Osteocyte (in vitro differentiated cells): ENCODE data around the gene UGT1A5. TPM values are rescaled to one million over a fixed set of nuclear protein-coding genes. Genes with fewer than 3 reads are reported as not detected.

Experiments used
- DNase-seq: peaks from one replicate; pipeline ENCODE4 v3.0.0; 2021; ENCODE audit warnings: mixed read lengths; ENCODE audit not compliant: unreplicated experiment; ENCODE audit errors: extremely low spot score
- H3K27ac Mint-ChIP-seq: one replicate; pipeline ENCODE4 v1.8.0; 2021; ENCODE audit warnings: mild to moderate bottlenecking, mixed read lengths; ENCODE audit not compliant: unreplicated experiment
- H3K27me3 Mint-ChIP-seq: one replicate; pipeline ENCODE4 v1.8.0; 2021; ENCODE audit warnings: mixed read lengths; ENCODE audit not compliant: unreplicated experiment
- H3K36me3 Mint-ChIP-seq: one replicate; pipeline ENCODE4 v1.8.0; 2021; ENCODE audit warnings: mixed read lengths; ENCODE audit not compliant: unreplicated experiment
- H3K4me1 Mint-ChIP-seq: one replicate; pipeline ENCODE4 v1.8.0; 2021; ENCODE audit warnings: mixed read lengths; ENCODE audit not compliant: unreplicated experiment
- H3K4me3 Mint-ChIP-seq: one replicate; pipeline ENCODE4 v1.8.0; 2021; ENCODE audit warnings: mild to moderate bottlenecking, moderate library complexity, mixed read lengths; ENCODE audit not compliant: unreplicated experiment
- H3K9me3 Mint-ChIP-seq: one replicate; pipeline ENCODE4 v1.8.0; 2021; ENCODE audit warnings: mixed read lengths; ENCODE audit not compliant: unreplicated experiment
- CTCF ChIP-seq: fragments of 200-600 bp; sonication (generic); IDR thresholded peaks from 2 replicates; pipeline ENCODE4 v1.5.0; 2021; ENCODE audit warnings: antibody characterized with exemption, mild to moderate bottlenecking, moderate library complexity
- total RNA-seq: library from RNA; stranded (reverse); gene quantifications from 2 replicates; pipeline ENCODE4 v1.2.1, GENCODE V29; 2021

UGT1A5 gene
- total RNA-seq, 1 donor from 2014 or later, result not detected

GRCh38 chr2:233816771-233817170, 104.1 kb downstream of the UGT1A5 start:
- H3K27ac Mint-ChIP-seq, result peak overlapping the region; percentile 43
- DNase-seq, result no peak
- no peak overlapping the region for H3K4me3 Mint-ChIP-seq
- no peak for TF ChIP-seq CTCF
- no peaks in the 10 kb centered on the region for H3K36me3 Mint-ChIP-seq
- no peaks in the 10 kb centered on the region for H3K9me3 Mint-ChIP-seq
- H3K4me1 Mint-ChIP-seq, result peaks cover 21% of the 10 kb centered on the region
- H3K27me3 Mint-ChIP-seq, result peaks cover 14% of the 10 kb centered on the region

- Mint-ChIP-seq H3K27ac (peak overlapping the region; percentile 54), H3K36me3 (no peaks in the 10 kb centered on the region), H3K4me3 (no peak overlapping the region), H3K27me3 (peaks cover 9% of the 10 kb centered on the region), H3K9me3 (no peaks in the 10 kb centered on the region), H3K4me1 (peaks cover 21% of the 10 kb centered on the region)
- no peak for DNase-seq
- TF ChIP-seq CTCF, result no peak
Measured at GRCh38 chr2:233817361-233817911, 104.7 kb downstream of the UGT1A5 start.

GRCh38 chr2:233817995-233818638, 105.4 kb downstream of the UGT1A5 start:
- peaks cover 19% of the 10 kb centered on the region for H3K4me1 Mint-ChIP-seq
- DNase-seq, result no peak
- H3K9me3 Mint-ChIP-seq, result no peaks in the 10 kb centered on the region
- no peak overlapping the region for H3K27ac Mint-ChIP-seq
- H3K36me3 Mint-ChIP-seq, result no peaks in the 10 kb centered on the region
- no peak for TF ChIP-seq CTCF
- peaks cover 4% of the 10 kb centered on the region for H3K27me3 Mint-ChIP-seq
- no peak overlapping the region for H3K4me3 Mint-ChIP-seq

- peaks cover 19% of the 10 kb centered on the region for H3K4me1 Mint-ChIP-seq
- peaks cover 4% of the 10 kb centered on the region for H3K27me3 Mint-ChIP-seq
- TF ChIP-seq CTCF, result no peak
- H3K27ac Mint-ChIP-seq, result no peak overlapping the region
- no peak for DNase-seq
- no peaks in the 10 kb centered on the region for H3K36me3 Mint-ChIP-seq
- H3K9me3 Mint-ChIP-seq, result no peaks in the 10 kb centered on the region
- no peak overlapping the region for H3K4me3 Mint-ChIP-seq
Measured at GRCh38 chr2:233818639-233819621, 106.2 kb downstream of the UGT1A5 start.
